SK-N-SH (cell line): Measurements from ENCODE around the gene PLIN5.

Source experiments
- ELF1 ChIP-seq: IDR thresholded peaks from 2 replicates; pipeline ENCODE4 v1.4.0; 2012
- RFX5 ChIP-seq: IDR thresholded peaks from 2 replicates; pipeline ENCODE4 v1.6.1; 2012; ENCODE audit warnings: mild to moderate bottlenecking, improper control_type of control experiment, low read length
- SMC3 ChIP-seq: IDR thresholded peaks from 2 replicates; pipeline ENCODE4 v1.6.1; 2012; ENCODE audit warnings: low read depth, low read length, improper control_type of control experiment
- TAF1 ChIP-seq: IDR thresholded peaks from 2 replicates; pipeline ENCODE4 v1.6.1; 2012; ENCODE audit warnings: low read depth, mild to moderate bottlenecking, low read length, moderate library complexity, borderline replicate concordance
- TF ChIP-seq, protein P1 (sequence below): IDR thresholded peaks from 2 replicates; pipeline ENCODE4 v1.6.1; 2012; ENCODE audit warnings: mild to moderate bottlenecking, low read depth, low read length, moderate library complexity
- TF ChIP-seq, protein P2 (sequence below): fragments of 200-600 bp; sonication (generic); IDR thresholded peaks from 2 replicates; pipeline ENCODE4 v1.6.1; 2017; ENCODE audit warnings: antibody characterized with exemption, mild to moderate bottlenecking, moderate library complexity
- TF ChIP-seq, protein P3 (sequence below): IDR thresholded peaks from 2 replicates; pipeline ENCODE4 v1.4.0; 2012; ENCODE audit warnings: low read depth

DNA sequence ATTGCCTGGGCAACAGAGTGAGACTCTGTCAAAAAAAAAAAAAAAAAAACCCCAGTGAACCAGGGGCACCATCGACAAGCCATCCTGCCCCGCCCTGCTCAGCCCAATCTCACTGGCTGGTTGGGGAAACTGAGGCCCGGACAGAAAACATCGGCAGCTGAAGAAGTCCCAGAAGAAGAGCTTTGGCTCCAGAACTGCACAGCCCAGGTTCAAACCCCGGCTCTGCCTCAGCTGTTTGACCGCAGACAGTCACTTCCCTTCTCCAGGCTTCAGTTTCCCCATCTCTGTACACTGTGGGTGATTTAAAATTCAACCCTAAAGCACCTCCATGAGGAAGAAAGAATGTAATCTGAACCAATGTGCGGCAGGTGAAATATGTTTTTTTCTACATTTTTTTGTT lies 33.9 kb upstream of the PLIN5 start:
- TF ChIP-seq, protein P1, sequence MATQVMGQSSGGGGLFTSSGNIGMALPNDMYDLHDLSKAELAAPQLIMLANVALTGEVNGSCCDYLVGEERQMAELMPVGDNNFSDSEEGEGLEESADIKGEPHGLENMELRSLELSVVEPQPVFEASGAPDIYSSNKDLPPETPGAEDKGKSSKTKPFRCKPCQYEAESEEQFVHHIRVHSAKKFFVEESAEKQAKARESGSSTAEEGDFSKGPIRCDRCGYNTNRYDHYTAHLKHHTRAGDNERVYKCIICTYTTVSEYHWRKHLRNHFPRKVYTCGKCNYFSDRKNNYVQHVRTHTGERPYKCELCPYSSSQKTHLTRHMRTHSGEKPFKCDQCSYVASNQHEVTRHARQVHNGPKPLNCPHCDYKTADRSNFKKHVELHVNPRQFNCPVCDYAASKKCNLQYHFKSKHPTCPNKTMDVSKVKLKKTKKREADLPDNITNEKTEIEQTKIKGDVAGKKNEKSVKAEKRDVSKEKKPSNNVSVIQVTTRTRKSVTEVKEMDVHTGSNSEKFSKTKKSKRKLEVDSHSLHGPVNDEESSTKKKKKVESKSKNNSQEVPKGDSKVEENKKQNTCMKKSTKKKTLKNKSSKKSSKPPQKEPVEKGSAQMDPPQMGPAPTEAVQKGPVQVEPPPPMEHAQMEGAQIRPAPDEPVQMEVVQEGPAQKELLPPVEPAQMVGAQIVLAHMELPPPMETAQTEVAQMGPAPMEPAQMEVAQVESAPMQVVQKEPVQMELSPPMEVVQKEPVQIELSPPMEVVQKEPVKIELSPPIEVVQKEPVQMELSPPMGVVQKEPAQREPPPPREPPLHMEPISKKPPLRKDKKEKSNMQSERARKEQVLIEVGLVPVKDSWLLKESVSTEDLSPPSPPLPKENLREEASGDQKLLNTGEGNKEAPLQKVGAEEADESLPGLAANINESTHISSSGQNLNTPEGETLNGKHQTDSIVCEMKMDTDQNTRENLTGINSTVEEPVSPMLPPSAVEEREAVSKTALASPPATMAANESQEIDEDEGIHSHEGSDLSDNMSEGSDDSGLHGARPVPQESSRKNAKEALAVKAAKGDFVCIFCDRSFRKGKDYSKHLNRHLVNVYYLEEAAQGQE: no peak
- TF ChIP-seq, protein P2, sequence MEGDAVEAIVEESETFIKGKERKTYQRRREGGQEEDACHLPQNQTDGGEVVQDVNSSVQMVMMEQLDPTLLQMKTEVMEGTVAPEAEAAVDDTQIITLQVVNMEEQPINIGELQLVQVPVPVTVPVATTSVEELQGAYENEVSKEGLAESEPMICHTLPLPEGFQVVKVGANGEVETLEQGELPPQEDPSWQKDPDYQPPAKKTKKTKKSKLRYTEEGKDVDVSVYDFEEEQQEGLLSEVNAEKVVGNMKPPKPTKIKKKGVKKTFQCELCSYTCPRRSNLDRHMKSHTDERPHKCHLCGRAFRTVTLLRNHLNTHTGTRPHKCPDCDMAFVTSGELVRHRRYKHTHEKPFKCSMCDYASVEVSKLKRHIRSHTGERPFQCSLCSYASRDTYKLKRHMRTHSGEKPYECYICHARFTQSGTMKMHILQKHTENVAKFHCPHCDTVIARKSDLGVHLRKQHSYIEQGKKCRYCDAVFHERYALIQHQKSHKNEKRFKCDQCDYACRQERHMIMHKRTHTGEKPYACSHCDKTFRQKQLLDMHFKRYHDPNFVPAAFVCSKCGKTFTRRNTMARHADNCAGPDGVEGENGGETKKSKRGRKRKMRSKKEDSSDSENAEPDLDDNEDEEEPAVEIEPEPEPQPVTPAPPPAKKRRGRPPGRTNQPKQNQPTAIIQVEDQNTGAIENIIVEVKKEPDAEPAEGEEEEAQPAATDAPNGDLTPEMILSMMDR: no peak
- TF ChIP-seq SMC3 (no peak), ELF1 (no peak), RFX5 (no peak), TAF1 (no peak)
- TF ChIP-seq, protein P3, sequence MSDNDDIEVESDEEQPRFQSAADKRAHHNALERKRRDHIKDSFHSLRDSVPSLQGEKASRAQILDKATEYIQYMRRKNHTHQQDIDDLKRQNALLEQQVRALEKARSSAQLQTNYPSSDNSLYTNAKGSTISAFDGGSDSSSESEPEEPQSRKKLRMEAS: no peak
